A549 (cell line): ENCODE measurements around the gene USP36. TPM values are rescaled to one million over a fixed set of nuclear protein-coding genes. Genes with fewer than 3 reads are reported as not detected.

Experiments used
- ATAC-seq, 2 experiments: fragments of 200-7000 bp in 1 of 2; fragments of >200 bp in 1 of 2; cut with Nextera tagmentation in 1 of 2; cut with Tn5 transposase in 1 of 2; 3 replicates each; pipeline versions ENCODE4 v1.8.0 to v1.9.1; 2018 to 2020; ENCODE audit warnings: mild to moderate bottlenecking in 1 of 2, moderate library complexity in 1 of 2
- CTCF ChIA-PET: fragments of 300-600 bp; sonication (Branson Sonifier 250); formaldehyde crosslinking; extraction: SDS; loops from one replicate; lab custom pipeline; 2021; ENCODE audit warnings: antibody characterized with exemption, inconsistent platforms; lab: Yijun Ruan, JAX
- POLR2A ChIA-PET: fragments of 350-600 bp; formaldehyde crosslinking; extraction: SDS; loops from one replicate; lab custom pipeline; 2021; ENCODE audit warnings: antibody characterized with exemption, inconsistent platforms; lab: Yijun Ruan, JAX
- DNase-seq, 2 experiments: peaks; one replicate each; pipeline versions ENCODE4 v3.0.0 to v3.0.0-alpha.2; 2011 to 2016; ENCODE audit warnings: low read depth in 1 of 2, low spot score in 1 of 2
- FAIRE-seq: peaks from 2 replicates; lab custom pipeline; 2011; peaks lifted over from hg19 to GRCh38; lab: Jason Lieb, UNC
- H3K27ac ChIP-seq, 2 experiments: fragments of >200 bp; sonication (Bioruptor Twin); formaldehyde crosslinking; 3 replicates each; pipeline ENCODE4 v1.5.1; 2016 to 2017
- H3K4me1 ChIP-seq: fragments of >200 bp; sonication (Bioruptor Twin); formaldehyde crosslinking; 3 replicates; pipeline ENCODE4 v1.6.1; 2016
- H3K4me2 ChIP-seq: fragments of >200 bp; sonication (Bioruptor Twin); formaldehyde crosslinking; 3 replicates; pipeline ENCODE4 v1.6.1; 2016
- H3K4me3 ChIP-seq: fragments of >200 bp; sonication (Bioruptor Twin); formaldehyde crosslinking; 3 replicates; pipeline ENCODE4 v1.5.1; 2016
- H3K9me3 ChIP-seq: fragments of >200 bp; sonication (Bioruptor Twin); formaldehyde crosslinking; 3 replicates; pipeline ENCODE4 v1.6.1; 2016
- BCL3 ChIP-seq: fragments of >200 bp; sonication (Bioruptor Twin); formaldehyde crosslinking; IDR thresholded peaks from 3 replicates; pipeline ENCODE4 v1.6.1; 2016
- CBX2 ChIP-seq: fragments of 200-600 bp; sonication (generic); IDR thresholded peaks from 2 replicates; pipeline ENCODE4 v1.6.1; 2016; ENCODE audit warnings: low read depth, mild to moderate bottlenecking, borderline replicate concordance
- CHD4 ChIP-seq: fragments of 200-600 bp; sonication (generic); IDR thresholded peaks from 2 replicates; pipeline ENCODE4 v1.6.1; 2016; ENCODE audit warnings: antibody characterized with exemption, mild to moderate bottlenecking, borderline replicate concordance
- EHMT2 ChIP-seq: fragments of 200-600 bp; sonication (generic); IDR thresholded peaks from 2 replicates; pipeline ENCODE4 v1.6.1; 2016; ENCODE audit warnings: antibody characterized with exemption, low read depth, mild to moderate bottlenecking, moderate library complexity
- EP300 ChIP-seq, 2 experiments: fragments of >200 bp; sonication (Bioruptor Twin); formaldehyde crosslinking; IDR thresholded peaks; 2 replicates in 1 of 2; 3 replicates in 1 of 2; pipeline ENCODE4 v1.6.1; 2016 to 2017
- ESRRA ChIP-seq: fragments of 150-350 bp; IDR thresholded peaks from 2 replicates; pipeline ENCODE4 v1.6.1; 2014; ENCODE audit warnings: mild to moderate bottlenecking, low read length, borderline replicate concordance
- FOSB ChIP-seq: fragments of 250-450 bp; sonication (Bioruptor Pico); IDR thresholded peaks from 2 replicates; pipeline ENCODE4 v1.5.0; 2020; ENCODE audit warnings: mild to moderate bottlenecking, moderate library complexity
- GATA3 ChIP-seq: IDR thresholded peaks from 2 replicates; pipeline ENCODE4 v1.6.1; 2012; ENCODE audit warnings: borderline replicate concordance
- HDAC2 ChIP-seq: fragments of 200-600 bp; sonication (generic); IDR thresholded peaks from 2 replicates; pipeline ENCODE4 v1.6.1; 2016
- HOXB5 ChIP-seq: fragments of 250-450 bp; sonication (Bioruptor Pico); IDR thresholded peaks from 2 replicates; pipeline ENCODE4 v1.5.0; 2020; ENCODE audit warnings: mild to moderate bottlenecking, moderate library complexity
- JUN ChIP-seq, 2 experiments: fragments of >200 bp; sonication (Bioruptor Twin); formaldehyde crosslinking; IDR thresholded peaks; 2 replicates in 1 of 2; 3 replicates in 1 of 2; pipeline ENCODE4 v1.6.1; 2016 to 2017
- KDM1A ChIP-seq: fragments of 200-600 bp; sonication (generic); IDR thresholded peaks from 2 replicates; pipeline ENCODE4 v1.6.1; 2016; ENCODE audit warnings: low read depth, mild to moderate bottlenecking
- KDM5A ChIP-seq: fragments of 200-600 bp; sonication (generic); IDR thresholded peaks from 2 replicates; pipeline ENCODE4 v1.6.1; 2016; ENCODE audit warnings: antibody characterized with exemption, mild to moderate bottlenecking
- MYC ChIP-seq: IDR thresholded peaks from 2 replicates; pipeline ENCODE4 v1.6.1; 2012; ENCODE audit warnings: mild to moderate bottlenecking, inconsistent platforms, low read length, improper control_type of control experiment, borderline replicate concordance
- NFE2L2 ChIP-seq: fragments of 150-350 bp; conservative IDR thresholded peaks from 2 replicates; pipeline ENCODE4 v1.6.1; 2014; ENCODE audit warnings: low read length
- NPAS2 ChIP-seq: fragments of 250-450 bp; sonication (Bioruptor Pico); IDR thresholded peaks from 2 replicates; pipeline ENCODE4 v1.8.0; 2022; ENCODE audit warnings: mild to moderate bottlenecking, moderate library complexity, borderline replicate concordance
- RARB ChIP-seq: fragments of 250-450 bp; sonication (Bioruptor Pico); IDR thresholded peaks from 2 replicates; pipeline ENCODE4 v1.8.0; 2021; ENCODE audit warnings: mild to moderate bottlenecking, moderate library complexity
- RCOR1 ChIP-seq: fragments of 150-350 bp; IDR thresholded peaks from 2 replicates; pipeline ENCODE4 v1.6.1; 2014; ENCODE audit warnings: antibody characterized with exemption, low read length, low read depth
- RFX5 ChIP-seq: fragments of 450-650 bp; IDR thresholded peaks from 2 replicates; pipeline ENCODE4 v1.7.1; 2014; ENCODE audit warnings: antibody characterized with exemption, mild to moderate bottlenecking, moderate library complexity
- RNF2 ChIP-seq: fragments of 200-600 bp; sonication (generic); IDR thresholded peaks from 2 replicates; pipeline ENCODE4 v1.6.1; 2016; ENCODE audit warnings: low read depth, mild to moderate bottlenecking, antibody characterized with exemption, moderate library complexity, borderline replicate concordance
- TP53 ChIP-seq: fragments of 250-450 bp; sonication (Bioruptor Pico); IDR thresholded peaks from 2 replicates; pipeline ENCODE4 v1.5.0; 2021; ENCODE audit warnings: mild to moderate bottlenecking, moderate library complexity
- ZNF302 ChIP-seq: fragments of 250-450 bp; sonication (Bioruptor Pico); IDR thresholded peaks from 2 replicates; pipeline ENCODE4 v1.9.0; 2021; ENCODE audit warnings: inconsistent platforms, mild to moderate bottlenecking, moderate library complexity
- WGBS: methylation state at CpG from one replicate; pipeline ENCODE4 v1.1.6; 2017; ENCODE audit errors: missing lambda C conversion rate; 5-methylcytosine and 5-hydroxymethylcytosine counted together
- polyA plus RNA-seq, 4 experiments: library from polyadenylated mRNA; depleted of rRNA in 3 of 4; stranded (reverse); fragments of >200 nt; fragmentation: RNase III in 1 of 4; extraction: RNeasy Plus Mini Kit Qiagen cat#74134 plus additional on column Dnase treatment in 1 of 4; gene quantifications; 2 replicates in 3 of 4; 3 replicates in 1 of 4; pipeline ENCODE4 v1.2.3, GENCODE V29; 2011 to 2017
- TF ChIP-seq, protein P1 (sequence below): IDR thresholded peaks from 2 replicates; pipeline ENCODE4 v1.6.1; 2012
- TF ChIP-seq, protein P2 (sequence below): fragments of 150-350 bp; IDR thresholded peaks from 2 replicates; pipeline ENCODE4 v1.6.1; 2014; ENCODE audit warnings: low read depth, mild to moderate bottlenecking, low read length

USP36 gene
- polyA plus RNA-seq, 2 of the 4 experiments (the other 2 are of a cell fraction), result 41.1 to 49.0 TPM

- POLR2A ChIA-PET, result no interaction called here
- ATAC-seq (no peak), DNase-seq (no peak), FAIRE-seq (no peak)
- Histone ChIP-seq H3K4me1 (peaks cover 19% of the 10 kb centered on the region; the same call in 2 of the 3 replicates), H3K4me2 (no peak overlapping the region), H3K9me3 (no peaks in the 10 kb centered on the region), H3K27ac (no peak overlapping the region), H3K4me3 (no peak overlapping the region)
- TF ChIP-seq, protein P1, sequence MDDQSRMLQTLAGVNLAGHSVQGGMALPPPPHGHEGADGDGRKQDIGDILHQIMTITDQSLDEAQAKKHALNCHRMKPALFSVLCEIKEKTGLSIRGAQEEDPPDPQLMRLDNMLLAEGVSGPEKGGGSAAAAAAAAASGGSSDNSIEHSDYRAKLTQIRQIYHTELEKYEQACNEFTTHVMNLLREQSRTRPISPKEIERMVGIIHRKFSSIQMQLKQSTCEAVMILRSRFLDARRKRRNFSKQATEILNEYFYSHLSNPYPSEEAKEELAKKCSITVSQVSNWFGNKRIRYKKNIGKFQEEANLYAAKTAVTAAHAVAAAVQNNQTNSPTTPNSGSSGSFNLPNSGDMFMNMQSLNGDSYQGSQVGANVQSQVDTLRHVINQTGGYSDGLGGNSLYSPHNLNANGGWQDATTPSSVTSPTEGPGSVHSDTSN, result no peak
- TF ChIP-seq NPAS2 (CRISPR knock-in tag) (no peak), MYC (no peak), CBX2 (no peak), CHD4 (no peak), GATA3 (no peak), RNF2 (no peak), TP53 (CRISPR knock-in tag) (no peak)
- TF ChIP-seq, protein P2, sequence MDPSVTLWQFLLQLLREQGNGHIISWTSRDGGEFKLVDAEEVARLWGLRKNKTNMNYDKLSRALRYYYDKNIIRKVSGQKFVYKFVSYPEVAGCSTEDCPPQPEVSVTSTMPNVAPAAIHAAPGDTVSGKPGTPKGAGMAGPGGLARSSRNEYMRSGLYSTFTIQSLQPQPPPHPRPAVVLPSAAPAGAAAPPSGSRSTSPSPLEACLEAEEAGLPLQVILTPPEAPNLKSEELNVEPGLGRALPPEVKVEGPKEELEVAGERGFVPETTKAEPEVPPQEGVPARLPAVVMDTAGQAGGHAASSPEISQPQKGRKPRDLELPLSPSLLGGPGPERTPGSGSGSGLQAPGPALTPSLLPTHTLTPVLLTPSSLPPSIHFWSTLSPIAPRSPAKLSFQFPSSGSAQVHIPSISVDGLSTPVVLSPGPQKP, result no peak
- CTCF ChIA-PET, result interaction anchor here (0.6 to 5.2 kb wide), 6 partner anchors 11 to 463 kb away, joined by 3 to 31 read pairs (median 6); no protein-coding TSS in a partner anchor
- WGBS, result 80% methylated on average over 6 of the region's 6 CpGs
These were observed 92.4 kb downstream of the USP36 start for GRCh38 chr17:78748048-78748729.

- TF ChIP-seq EP300 (IDR thresholded peaks at IDR 0.05) (no peak), NFE2L2 (no peak), HOXB5 (CRISPR knock-in tag) (no peak), RARB (CRISPR knock-in tag) (no peak), HDAC2 (no peak), RFX5 (no peak), FOSB (CRISPR knock-in tag) (no peak), BCL3 (no peak), JUN (IDR thresholded peaks at IDR 0.05) (no peak), ESRRA (no peak), EHMT2 (no peak), CHD4 (no peak), KDM5A (no peak), TP53 (CRISPR knock-in tag) (no peak), GATA3 (no peak), ZNF302 (CRISPR knock-in tag) (no peak), KDM1A (no peak), RCOR1 (no peak)
- TF ChIP-seq, protein P1, result no peak
- TF ChIP-seq, all 56 proteins: peak for 0
- no peak for DNase-seq
- ChIA-PET CTCF (interaction anchor here (0.6 to 6.3 kb wide), 9 partner anchors 10 to 462 kb away, joined by 3 to 60 read pairs (median 7); no protein-coding TSS in a partner anchor), POLR2A (no interaction called here)
- Histone ChIP-seq H3K27ac (no peak overlapping the region), H3K4me2 (no peak overlapping the region), H3K4me1 (peaks cover 19% of the 10 kb centered on the region; the same call in 2 of the 3 replicates), H3K4me3 (no peak overlapping the region), H3K9me3 (no peaks in the 10 kb centered on the region)
- no peak for FAIRE-seq
- WGBS, result 93% methylated on average over 2 of the region's 2 CpGs
- ATAC-seq, result no peak
These were observed 93.1 kb downstream of the USP36 start for GRCh38 chr17:78747488-78747887.
